CD14-positive monocyte (primary cell): ENCODE results near the gene CCDC69. TPM values are rescaled to one million over a fixed set of nuclear protein-coding genes. Genes with fewer than 3 reads are reported as not detected.

Experiments used
- DNase-seq, 3 donors: peaks; one replicate each; pipeline ENCODE4 v3.0.0-alpha.2; 2011 to 2022
- H2AFZ ChIP-seq: 2 replicates; pipeline ENCODE4 v1.6.0; 2012; ENCODE audit warnings: mild to moderate bottlenecking, low read depth, low read length, inconsistent platforms; ENCODE audit not compliant: insufficient read depth, poor library complexity, severe bottlenecking
- H3K27ac ChIP-seq, 2 donors: 1 replicate in 1 of 2; 2 replicates in 1 of 2; pipeline ENCODE4 v1.5.1; 2012 to 2013; ENCODE audit warnings: low read length in 2 of 2, control low read depth in 1 of 2, inconsistent platforms in 1 of 2, low read depth in 1 of 2, mild to moderate bottlenecking in 1 of 2
- H3K27me3 ChIP-seq, 2 donors: one replicate each; pipeline versions ENCODE4 v1.6.0 to v1.6.1; 2011 to 2013; ENCODE audit warnings: low read length in 2 of 2; ENCODE audit not compliant: control insufficient read depth in 2 of 2, insufficient read depth in 2 of 2
- H3K36me3 ChIP-seq, 2 donors: replicated peaks in 1 of 2; 1 replicate in 1 of 2; 2 replicates in 1 of 2; pipeline versions ENCODE4 v1.5.1 to v1.6.1; 2012 to 2013; ENCODE audit warnings: low read length in 2 of 2, control low read depth in 1 of 2, inconsistent platforms in 1 of 2, mild to moderate bottlenecking in 1 of 2; ENCODE audit not compliant: insufficient read depth in 2 of 2, control insufficient read depth in 1 of 2
- H3K4me1 ChIP-seq, 2 donors: 1 replicate in 1 of 2; 2 replicates in 1 of 2; pipeline versions ENCODE4 v1.5.1 to v1.6.1; 2012 to 2013; ENCODE audit warnings: low read length in 2 of 2, control low read depth in 1 of 2, inconsistent platforms in 1 of 2, mild to moderate bottlenecking in 1 of 2, moderate library complexity in 1 of 2; ENCODE audit not compliant: insufficient read depth in 2 of 2, control insufficient read depth in 1 of 2
- H3K4me2 ChIP-seq: replicated peaks from 2 replicates; pipeline ENCODE3; 2012; ENCODE audit warnings: low read length, moderate library complexity, mild to moderate bottlenecking; ENCODE audit not compliant: poor library complexity, severe bottlenecking; ENCODE audit errors: extremely low read depth
- H3K4me3 ChIP-seq, 3 experiments: fragments of 200-600 bp in 1 of 3; sonication (generic) in 1 of 3; replicated peaks in 1 of 3; 1 replicate in 2 of 3; 2 replicates in 1 of 3; pipeline ENCODE4 v1.5.1; 2011 to 2013; ENCODE audit warnings: low read length in 3 of 3, mild to moderate bottlenecking in 3 of 3, control low read depth in 2 of 3, low read depth in 2 of 3, inconsistent platforms in 1 of 3, moderate library complexity in 1 of 3
- H3K79me2 ChIP-seq: 2 replicates; pipeline ENCODE4 v1.6.0; 2012; ENCODE audit warnings: mild to moderate bottlenecking, control low read depth, inconsistent platforms, low read length, moderate library complexity; ENCODE audit not compliant: insufficient read depth
- H3K9ac ChIP-seq: 2 replicates; pipeline ENCODE4 v1.6.0; 2017; ENCODE audit warnings: low read length, mild to moderate bottlenecking; ENCODE audit not compliant: insufficient read depth, poor library complexity, severe bottlenecking
- H3K9me3 ChIP-seq, 2 donors: replicated peaks in 1 of 2; 1 replicate in 1 of 2; 2 replicates in 1 of 2; pipeline versions ENCODE4 v1.5.1 to v1.6.1; 2012 to 2013; ENCODE audit warnings: low read length in 2 of 2, control low read depth in 1 of 2; ENCODE audit not compliant: control insufficient read depth in 1 of 2, insufficient read depth in 1 of 2
- H4K20me1 ChIP-seq: 2 replicates; pipeline ENCODE4 v1.6.0; 2012; ENCODE audit warnings: mild to moderate bottlenecking, low read length, control low read depth, moderate library complexity; ENCODE audit not compliant: insufficient read depth
- H3K27ac Mint-ChIP-seq, 7 donors: one replicate each; pipeline ENCODE4 v1.8.0; 2020; ENCODE audit warnings: mild to moderate bottlenecking in 7 of 7, mixed read lengths in 7 of 7, moderate library complexity in 6 of 7, inconsistent platforms in 2 of 7
- H3K27me3 Mint-ChIP-seq, 3 donors: one replicate each; pipeline ENCODE4 v1.8.0; 2021 to 2022; ENCODE audit warnings: low read depth in 3 of 3, mild to moderate bottlenecking in 3 of 3, mixed read lengths in 3 of 3, moderate library complexity in 3 of 3, inconsistent platforms in 1 of 3
- H3K36me3 Mint-ChIP-seq, 2 donors: one replicate each; pipeline ENCODE4 v1.8.0; 2020; ENCODE audit warnings: mixed read lengths in 2 of 2, inconsistent platforms in 1 of 2, mild to moderate bottlenecking in 1 of 2
- H3K4me1 Mint-ChIP-seq: one replicate; pipeline ENCODE4 v1.8.0; 2020; ENCODE audit warnings: mild to moderate bottlenecking, mixed read lengths
- H3K4me3 Mint-ChIP-seq, 2 donors: one replicate each; pipeline ENCODE4 v1.8.0; 2020; ENCODE audit warnings: mild to moderate bottlenecking in 2 of 2, mixed read lengths in 2 of 2, moderate library complexity in 1 of 2
- H3K9me3 Mint-ChIP-seq, 7 donors: one replicate each; pipeline ENCODE4 v1.8.0; 2020 to 2022; ENCODE audit warnings: mixed read lengths in 7 of 7, mild to moderate bottlenecking in 6 of 7, moderate library complexity in 6 of 7, inconsistent platforms in 2 of 7
- WGBS: methylation state at CpG from one replicate; pipeline ENCODE4 v1.1.5; 2013; ENCODE audit warnings: missing lambda C conversion rate; ENCODE audit not compliant: insufficient coverage; 5-methylcytosine and 5-hydroxymethylcytosine counted together
- intact Hi-C, 2 donors: fragments of 100-400 bp; cut with micrococcal nuclease; formaldehyde crosslinking; loops; one replicate each; pipeline versions ENCODE4 v1.15.0 to v1.15.1; 2023
- polyA plus RNA-seq, 3 donors: library from polyadenylated mRNA; depleted of rRNA in 1 of 3; unstranded in 2 of 3; stranded (reverse) in 1 of 3; fragments of 300-500 nt in 2 of 3; fragments of >200 nt in 1 of 3; fragmentation: Illumina TruSeq in 2 of 3; gene quantifications; 1 replicate in 2 of 3; 2 replicates in 1 of 3; pipeline ENCODE4 v1.2.3, GENCODE V29; 2012 to 2021
- TF ChIP-seq, protein P1 (sequence below): fragments of 200-600 bp; IDR thresholded peaks from one replicate; pipeline ENCODE4 v1.8.0; 2022; ENCODE audit warnings: antibody characterized with exemption, mild to moderate bottlenecking

CCDC69 gene
- polyA plus RNA-seq, 3 donors: 68.4 to 176 (median 84.1) TPM

DNA sequence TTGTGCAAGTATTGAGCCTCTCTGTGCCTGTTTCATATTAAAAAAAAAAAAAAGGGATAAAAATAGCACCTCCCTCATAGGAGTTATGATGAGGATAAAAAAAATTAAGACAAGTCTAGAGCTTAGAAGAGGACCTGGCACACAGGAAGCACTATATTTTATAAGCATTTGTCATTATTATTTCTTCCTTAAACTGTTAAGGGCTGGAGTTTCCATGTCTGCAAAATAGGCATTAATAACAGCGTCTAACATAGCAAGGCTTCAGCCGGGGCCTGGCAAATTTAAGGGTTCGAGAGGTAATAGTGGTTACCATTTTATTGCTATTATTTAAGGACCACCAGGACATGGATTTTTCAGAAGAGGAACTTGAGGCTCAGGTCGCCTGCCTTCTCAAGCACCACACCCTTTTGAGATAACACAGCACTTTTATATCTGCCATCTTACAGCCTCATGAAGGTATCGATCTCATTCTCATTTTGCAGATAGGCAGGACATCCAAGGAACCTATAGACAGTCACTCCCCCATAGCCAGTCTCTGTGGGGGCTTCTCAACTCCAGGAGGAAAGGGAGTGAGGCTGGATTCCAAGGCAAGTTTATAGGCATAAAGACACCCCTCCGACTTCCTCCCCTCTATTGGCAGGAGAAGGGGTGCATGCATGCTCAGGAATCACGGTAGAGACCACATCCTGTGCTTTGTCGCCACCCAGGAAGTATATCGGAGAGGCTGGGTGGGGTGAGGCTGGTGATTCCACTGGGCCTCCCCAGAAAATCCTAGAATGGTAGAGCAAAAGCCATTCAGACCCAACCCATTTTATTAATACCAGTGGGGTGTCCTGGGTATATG, 68.7 kb downstream of the CCDC69 start:
- peaks cover 19% of the 10 kb centered on the region for H4K20me1 ChIP-seq
- peak overlapping the region; percentile 2 to 96 (median 6) for H3K4me3 ChIP-seq
- no peaks in the 10 kb centered on the region for H3K9me3 ChIP-seq
- peaks cover 86% of the 10 kb centered on the region for H3K79me2 ChIP-seq
- H3K27me3 ChIP-seq: no peaks in the 10 kb centered on the region
- H2AFZ ChIP-seq: no peak overlapping the region
- peak in 2 of 3 donors; percentile 10 to 41 for DNase-seq
- peak overlapping the region; percentile 67 to 86 for H3K27ac ChIP-seq
- intact Hi-C loops: loop anchor here in 1 of 2 donors (5.0 kb wide), 2 partner anchors 52 to 98 kb away; no protein-coding TSS in a partner anchor
- no peaks in the 10 kb centered on the region for H3K9me3 Mint-ChIP-seq
- H3K27ac Mint-ChIP-seq: peak overlapping the region; percentile 85 to 96 (median 90)
- H3K4me3 Mint-ChIP-seq: peak overlapping the region; percentile 62 to 91
- peaks cover 79 to 90% of the 10 kb centered on the region in 2 donors for H3K4me1 ChIP-seq
- peak overlapping the region; percentile 99 for H3K4me2 ChIP-seq
- peaks cover 88% of the 10 kb centered on the region for H3K4me1 Mint-ChIP-seq
- no CpG with 5 or more reads among the region's 9 CpGs for WGBS
- no peaks in the 10 kb centered on the region for H3K36me3 ChIP-seq
- TF ChIP-seq, protein P1, sequence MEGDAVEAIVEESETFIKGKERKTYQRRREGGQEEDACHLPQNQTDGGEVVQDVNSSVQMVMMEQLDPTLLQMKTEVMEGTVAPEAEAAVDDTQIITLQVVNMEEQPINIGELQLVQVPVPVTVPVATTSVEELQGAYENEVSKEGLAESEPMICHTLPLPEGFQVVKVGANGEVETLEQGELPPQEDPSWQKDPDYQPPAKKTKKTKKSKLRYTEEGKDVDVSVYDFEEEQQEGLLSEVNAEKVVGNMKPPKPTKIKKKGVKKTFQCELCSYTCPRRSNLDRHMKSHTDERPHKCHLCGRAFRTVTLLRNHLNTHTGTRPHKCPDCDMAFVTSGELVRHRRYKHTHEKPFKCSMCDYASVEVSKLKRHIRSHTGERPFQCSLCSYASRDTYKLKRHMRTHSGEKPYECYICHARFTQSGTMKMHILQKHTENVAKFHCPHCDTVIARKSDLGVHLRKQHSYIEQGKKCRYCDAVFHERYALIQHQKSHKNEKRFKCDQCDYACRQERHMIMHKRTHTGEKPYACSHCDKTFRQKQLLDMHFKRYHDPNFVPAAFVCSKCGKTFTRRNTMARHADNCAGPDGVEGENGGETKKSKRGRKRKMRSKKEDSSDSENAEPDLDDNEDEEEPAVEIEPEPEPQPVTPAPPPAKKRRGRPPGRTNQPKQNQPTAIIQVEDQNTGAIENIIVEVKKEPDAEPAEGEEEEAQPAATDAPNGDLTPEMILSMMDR: no peak
- peak overlapping the region; percentile 85 for H3K9ac ChIP-seq
- peaks cover 0 to 3% (median 2%) of the 10 kb centered on the region in 3 donors for H3K27me3 Mint-ChIP-seq
- peaks cover 10 to 11% of the 10 kb centered on the region in 2 donors for H3K36me3 Mint-ChIP-seq

DNA sequence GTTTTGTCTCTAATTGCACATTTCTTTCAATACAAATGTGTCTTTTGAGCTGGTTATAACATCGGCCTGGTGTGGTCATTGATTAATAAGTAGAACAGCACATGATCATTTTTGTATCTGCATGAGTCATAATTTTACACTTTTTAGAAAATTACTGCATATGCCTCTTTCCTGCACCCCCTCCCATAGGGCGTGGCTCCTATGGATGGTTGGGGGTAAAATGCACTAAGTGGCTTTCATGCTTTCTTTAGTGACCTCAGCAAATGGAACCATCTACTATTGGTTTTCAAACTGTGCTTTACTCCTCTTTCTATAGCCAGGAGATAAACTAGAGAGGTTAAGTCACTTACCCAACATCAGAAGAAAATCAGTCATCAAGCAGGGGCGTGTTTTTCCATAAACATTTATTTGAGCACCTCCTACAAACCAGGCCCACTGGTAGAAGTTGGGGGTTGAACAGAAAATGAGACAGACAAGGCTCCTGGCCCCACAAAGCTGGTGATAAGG, 70.1 kb downstream of the CCDC69 start:
- Histone ChIP-seq H3K27ac (peak overlapping the region in 1 of 2 donors; percentile 87), H4K20me1 (peaks cover 19% of the 10 kb centered on the region), H3K4me1 (peaks cover 87 to 96% of the 10 kb centered on the region in 2 donors), H3K27me3 (no peaks in the 10 kb centered on the region), H3K9ac (no peak overlapping the region), H2AFZ (no peak overlapping the region), H3K4me2 (no peak overlapping the region), H3K79me2 (peaks cover 99% of the 10 kb centered on the region), H3K4me3 (no peak overlapping the region), H3K36me3 (no peaks in the 10 kb centered on the region), H3K9me3 (no peaks in the 10 kb centered on the region)
- H3K4me3 Mint-ChIP-seq: no peak overlapping the region
- H3K27ac Mint-ChIP-seq: peak overlapping the region in 6 of 7 donors; percentile 27 to 98 (median 66)
- H3K4me1 Mint-ChIP-seq: peaks cover 91% of the 10 kb centered on the region
- peaks cover 0 to 3% (median 2%) of the 10 kb centered on the region in 3 donors for H3K27me3 Mint-ChIP-seq
- no peak for DNase-seq
- intact Hi-C loops: no loop called here
- no CpG with 5 or more reads among the region's 3 CpGs for WGBS
- H3K9me3 Mint-ChIP-seq: no peaks in the 10 kb centered on the region
- H3K36me3 Mint-ChIP-seq: peaks cover 10 to 11% of the 10 kb centered on the region in 2 donors
- TF ChIP-seq, protein P1: no peak
